Tibial nerve (tissue), 4 donors: ENCODE data around the gene GPC5. TPM values are rescaled to one million over a fixed set of nuclear protein-coding genes. Genes with fewer than 3 reads are reported as not detected.

Experiments used
- DNase-seq, 2 donors: peaks; one replicate each; pipeline ENCODE4 v3.0.0-alpha.2; 2019; ENCODE audit warnings: low spot score in 2 of 2
- H3K27ac ChIP-seq, 4 donors: fragments of 200-600 bp; sonication (generic) in 3 of 4; one replicate each; pipeline ENCODE4 v1.5.1; 2017 to 2019; ENCODE audit warnings: mild to moderate bottlenecking in 1 of 4
- H3K27me3 ChIP-seq, 2 donors: fragments of 200-600 bp; sonication (generic) in 1 of 2; one replicate each; pipeline versions ENCODE4 v1.5.1 to v1.6.0; 2017 to 2019
- H3K36me3 ChIP-seq, 3 donors: fragments of 200-600 bp; sonication (generic); one replicate each; pipeline ENCODE4 v1.5.1; 2018 to 2019
- H3K4me1 ChIP-seq, 4 donors: fragments of 200-600 bp; sonication (generic) in 3 of 4; one replicate each; pipeline ENCODE4 v1.5.1; 2017 to 2019
- H3K4me3 ChIP-seq, 4 donors: fragments of 200-600 bp; sonication (generic) in 3 of 4; one replicate each; pipeline ENCODE4 v1.5.1; 2017 to 2019; ENCODE audit warnings: mild to moderate bottlenecking in 1 of 4, moderate library complexity in 1 of 4
- H3K9me3 ChIP-seq, 4 donors: fragments of 200-600 bp; sonication (generic) in 3 of 4; one replicate each; pipeline ENCODE4 v1.5.1; 2017 to 2019
- EP300 ChIP-seq, 2 donors: sonication (generic); formaldehyde crosslinking; IDR thresholded peaks; one replicate each; pipeline ENCODE4 v1.6.1; 2017; ENCODE audit warnings: antibody characterized with exemption in 2 of 2, mild to moderate bottlenecking in 1 of 2
- POLR2A ChIP-seq, 2 donors: fragments of 450-650 bp; IDR thresholded peaks; one replicate each; pipeline ENCODE4 v1.6.1; 2017; ENCODE audit warnings: antibody characterized with exemption in 2 of 2, mild to moderate bottlenecking in 2 of 2, moderate library complexity in 2 of 2
- WGBS, 2 donors: methylation state at CpG; one replicate each; pipeline ENCODE4 v1.1.5; 2018; 5-methylcytosine and 5-hydroxymethylcytosine counted together
- total RNA-seq, 4 donors: library from RNA; depleted of rRNA; stranded (reverse); fragments of >200 nt; gene quantifications; one replicate each; pipeline ENCODE4 v1.1.0, GENCODE V29; 2016
- TF ChIP-seq, protein P1 (sequence below), 5 experiments: fragments of 200-600 bp in 3 of 5; fragments of 450-650 bp in 2 of 5; sonication (generic) in 3 of 5; IDR thresholded peaks; one replicate each; pipeline ENCODE4 v1.5.1; 2016 to 2019; ENCODE audit warnings: antibody characterized with exemption in 5 of 5, mild to moderate bottlenecking in 3 of 5, moderate library complexity in 2 of 5

Gene GPC5
- total RNA-seq, 4 donors from 2014 or later = 3.7 to 5.7 (median 4.2) TPM; not detected in 1

DNA sequence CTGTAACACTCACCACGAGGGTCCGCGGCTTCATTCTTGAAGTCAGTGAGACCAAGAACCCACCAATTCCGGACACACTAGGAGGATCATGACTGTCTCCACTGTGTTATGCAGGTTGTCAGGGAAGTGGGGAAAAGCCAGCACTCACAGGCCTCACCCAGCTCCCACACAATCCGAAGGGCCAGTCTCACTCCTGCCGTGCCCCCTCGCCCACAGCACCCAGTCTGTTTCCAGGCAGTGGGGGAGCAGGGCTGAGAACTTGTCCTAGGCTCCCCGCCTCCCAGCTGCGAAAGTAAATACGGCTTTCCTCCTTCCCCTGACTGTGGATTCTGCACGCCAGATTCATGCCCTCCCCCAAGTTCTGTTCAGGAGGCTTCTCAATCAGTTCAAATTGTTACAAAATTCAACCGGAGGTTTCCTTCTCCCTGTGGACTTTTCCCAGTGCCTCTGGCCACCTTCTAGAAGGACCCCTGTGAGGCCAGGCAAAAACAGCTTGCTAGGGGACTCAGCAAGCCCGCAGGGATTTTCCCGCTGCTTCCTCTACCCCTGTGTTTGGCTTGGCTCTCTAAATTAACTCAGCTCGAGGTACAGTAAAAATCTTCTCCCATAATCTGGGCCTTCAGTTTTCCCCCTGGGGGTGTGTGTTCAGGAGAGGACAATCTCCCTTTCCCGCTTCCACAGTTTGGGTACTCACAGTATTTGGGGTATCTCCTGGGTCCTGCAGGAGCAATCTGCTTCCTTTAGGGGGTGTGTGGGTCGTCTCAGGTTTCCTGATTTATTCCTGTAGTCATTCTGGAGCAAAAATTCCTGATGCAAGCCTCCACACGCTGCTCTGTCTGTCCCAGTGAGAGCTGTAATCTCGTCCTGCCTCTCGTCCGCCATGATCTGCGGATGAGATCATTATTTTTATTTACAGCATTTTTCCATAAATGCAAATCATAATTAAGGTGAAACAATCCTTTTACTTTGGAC lies 899.8 kb downstream of the GPC5 start:
- Histone ChIP-seq H3K27ac (no peak overlapping the region), H3K36me3 (no peaks in the 10 kb centered on the region), H3K4me1 (no peaks in the 10 kb centered on the region), H3K4me3 (no peak overlapping the region), H3K27me3 (no peaks in the 10 kb centered on the region), H3K9me3 (peaks cover 0 to 13% (median 0%) of the 10 kb centered on the region in 4 donors)
- DNase-seq = no peak
- TF ChIP-seq, protein P1, sequence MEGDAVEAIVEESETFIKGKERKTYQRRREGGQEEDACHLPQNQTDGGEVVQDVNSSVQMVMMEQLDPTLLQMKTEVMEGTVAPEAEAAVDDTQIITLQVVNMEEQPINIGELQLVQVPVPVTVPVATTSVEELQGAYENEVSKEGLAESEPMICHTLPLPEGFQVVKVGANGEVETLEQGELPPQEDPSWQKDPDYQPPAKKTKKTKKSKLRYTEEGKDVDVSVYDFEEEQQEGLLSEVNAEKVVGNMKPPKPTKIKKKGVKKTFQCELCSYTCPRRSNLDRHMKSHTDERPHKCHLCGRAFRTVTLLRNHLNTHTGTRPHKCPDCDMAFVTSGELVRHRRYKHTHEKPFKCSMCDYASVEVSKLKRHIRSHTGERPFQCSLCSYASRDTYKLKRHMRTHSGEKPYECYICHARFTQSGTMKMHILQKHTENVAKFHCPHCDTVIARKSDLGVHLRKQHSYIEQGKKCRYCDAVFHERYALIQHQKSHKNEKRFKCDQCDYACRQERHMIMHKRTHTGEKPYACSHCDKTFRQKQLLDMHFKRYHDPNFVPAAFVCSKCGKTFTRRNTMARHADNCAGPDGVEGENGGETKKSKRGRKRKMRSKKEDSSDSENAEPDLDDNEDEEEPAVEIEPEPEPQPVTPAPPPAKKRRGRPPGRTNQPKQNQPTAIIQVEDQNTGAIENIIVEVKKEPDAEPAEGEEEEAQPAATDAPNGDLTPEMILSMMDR (IDR thresholded peaks at IDR 0.05) = no peak
- TF ChIP-seq EP300 (IDR thresholded peaks at IDR 0.05) (no peak), POLR2A (IDR thresholded peaks at IDR 0.05) (no peak)
- 80 to 83% methylated on average over 22 of the region's 22 CpGs for WGBS, 2 donors

DNA sequence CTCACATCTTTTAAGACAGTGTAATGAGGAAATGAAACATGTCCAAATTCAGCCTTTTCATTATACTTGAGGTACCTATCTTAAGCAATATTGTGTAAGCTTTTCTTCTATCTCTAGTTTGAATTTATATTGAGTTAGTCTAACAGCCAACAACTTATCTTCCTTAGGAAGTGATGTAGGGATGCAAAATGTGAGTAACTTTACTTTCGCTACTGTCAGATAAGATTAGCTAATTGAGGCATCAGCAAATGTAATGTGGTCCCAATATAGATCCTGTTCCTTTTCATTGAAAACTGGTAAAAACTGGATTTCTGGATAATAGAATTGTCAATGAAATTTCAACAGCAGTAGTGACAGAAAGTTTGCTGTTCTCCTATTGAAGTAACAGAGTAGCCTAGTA lies 902.2 kb downstream of the GPC5 start:
- Histone ChIP-seq H3K36me3 (no peaks in the 10 kb centered on the region), H3K27ac (no peak overlapping the region), H3K27me3 (no peaks in the 10 kb centered on the region), H3K4me1 (no peaks in the 10 kb centered on the region), H3K4me3 (no peak overlapping the region), H3K9me3 (peaks cover 0 to 6% (median 0%) of the 10 kb centered on the region in 4 donors)
- TF ChIP-seq POLR2A (IDR thresholded peaks at IDR 0.05) (no peak), EP300 (IDR thresholded peaks at IDR 0.05) (no peak)
- TF ChIP-seq, protein P1 (IDR thresholded peaks at IDR 0.05) = no peak
- 92 to 100% methylated on average over 1 of the region's 1 CpG for WGBS, 2 donors
- no peak for DNase-seq

DNA sequence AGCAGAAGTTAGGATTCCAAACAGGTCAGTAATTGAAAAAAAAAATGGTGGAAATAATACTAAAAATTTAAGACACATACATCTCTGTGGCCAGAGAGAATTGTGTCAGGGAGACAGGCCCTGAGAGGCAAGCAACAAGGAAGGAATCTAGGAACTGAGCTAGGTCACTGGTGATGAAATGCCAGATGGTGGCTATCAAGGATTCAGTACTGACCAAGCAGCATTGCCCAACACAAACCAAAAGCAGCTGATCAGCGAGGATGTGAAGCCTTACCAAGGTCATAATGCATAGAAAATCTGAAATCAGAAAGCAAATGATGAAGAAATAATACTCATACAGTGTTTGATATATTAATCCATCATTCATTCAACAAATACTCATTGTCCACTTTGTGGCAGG lies 905.0 kb downstream of the GPC5 start:
- H3K27ac ChIP-seq = no peak overlapping the region
- no peaks in the 10 kb centered on the region for H3K27me3 ChIP-seq
- TF ChIP-seq, protein P1 (IDR thresholded peaks at IDR 0.05) = no peak
- TF ChIP-seq EP300 (IDR thresholded peaks at IDR 0.05) (peak in 1 of 2 donors; percentile 30), POLR2A (IDR thresholded peaks at IDR 0.05) (no peak)
- no peaks in the 10 kb centered on the region for H3K4me1 ChIP-seq
- H3K9me3 ChIP-seq = no peaks in the 10 kb centered on the region
- H3K36me3 ChIP-seq = no peaks in the 10 kb centered on the region
- no peak overlapping the region for H3K4me3 ChIP-seq
- DNase-seq = peak in 1 of 2 donors; percentile 17
- WGBS, 2 donors = 79 to 86% methylated on average over 1 of the region's 1 CpG

DNA sequence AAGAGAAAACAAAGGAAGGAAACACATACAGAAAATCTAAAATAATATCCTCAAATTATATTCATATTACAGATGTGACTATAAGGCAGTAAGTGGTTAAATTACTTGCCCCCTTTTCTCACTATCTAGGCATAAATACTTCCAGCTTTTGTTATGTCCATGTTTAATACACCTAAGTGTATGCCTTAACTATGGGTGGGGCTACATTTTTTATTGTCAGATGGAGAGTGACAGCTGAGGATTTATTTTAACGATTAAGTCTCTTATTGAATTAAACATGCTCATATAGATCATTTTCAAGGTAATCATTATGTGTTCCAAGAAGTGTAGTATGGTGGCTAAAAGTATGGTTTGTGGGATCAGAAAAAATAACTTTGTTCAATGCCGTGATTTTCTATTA lies 909.3 kb downstream of the GPC5 start:
- H3K36me3 ChIP-seq = no peaks in the 10 kb centered on the region
- H3K27me3 ChIP-seq = no peaks in the 10 kb centered on the region
- H3K4me1 ChIP-seq = no peaks in the 10 kb centered on the region
- H3K4me3 ChIP-seq = no peak overlapping the region
- H3K9me3 ChIP-seq = no peaks in the 10 kb centered on the region
- no peak for TF ChIP-seq POLR2A (IDR thresholded peaks at IDR 0.05)
- no peak for TF ChIP-seq EP300 (IDR thresholded peaks at IDR 0.05)
- TF ChIP-seq, protein P1 (IDR thresholded peaks at IDR 0.05) = no peak
- no peak overlapping the region for H3K27ac ChIP-seq
- no peak for DNase-seq
- WGBS, 2 donors = 68 to 70% methylated on average over 2 of the region's 2 CpGs

DNA sequence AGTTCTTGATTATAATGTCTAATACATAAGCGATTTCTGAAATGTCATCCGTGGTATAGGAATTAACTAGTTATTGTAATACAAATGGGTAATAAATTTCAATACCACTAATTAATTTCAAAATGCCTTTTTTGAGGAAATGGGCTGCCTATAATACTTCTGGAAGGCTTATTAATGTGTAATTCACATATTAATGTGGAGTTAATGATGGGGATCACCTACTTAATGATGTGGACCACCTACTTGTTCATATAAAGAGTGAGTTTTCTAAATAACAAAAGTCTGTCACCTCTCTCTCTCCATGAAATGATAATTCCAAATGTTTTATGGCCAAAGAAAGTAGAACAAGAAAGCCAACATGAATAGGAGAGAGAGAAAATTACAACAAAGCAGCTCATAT lies 914.4 kb downstream of the GPC5 start:
- DNase-seq = no peak
- Histone ChIP-seq H3K9me3 (no peaks in the 10 kb centered on the region), H3K4me3 (no peak overlapping the region), H3K36me3 (no peaks in the 10 kb centered on the region), H3K27ac (no peak overlapping the region), H3K4me1 (no peaks in the 10 kb centered on the region), H3K27me3 (no peaks in the 10 kb centered on the region)
- 55 to 64% methylated on average over 2 of the region's 2 CpGs for WGBS, 2 donors
- TF ChIP-seq POLR2A (IDR thresholded peaks at IDR 0.05) = no peak
- TF ChIP-seq, protein P1 (IDR thresholded peaks at IDR 0.05) = no peak
- TF ChIP-seq EP300 (IDR thresholded peaks at IDR 0.05) = no peak
